Measurements from ENCODE around the gene CELF5. TPM values are rescaled to one million over a fixed set of nuclear protein-coding genes. Genes with fewer than 3 reads are reported as not detected.
"Not testable (repeated sequence)": the region's sequence is repeated elsewhere in the genome, so short reads cannot be mapped to it uniquely, and the experiment has no call there.

The CELF5 gene
- polyA plus RNA-seq, 3 donors = 0.38 to 0.82 (median 0.54) TPM

DNA sequence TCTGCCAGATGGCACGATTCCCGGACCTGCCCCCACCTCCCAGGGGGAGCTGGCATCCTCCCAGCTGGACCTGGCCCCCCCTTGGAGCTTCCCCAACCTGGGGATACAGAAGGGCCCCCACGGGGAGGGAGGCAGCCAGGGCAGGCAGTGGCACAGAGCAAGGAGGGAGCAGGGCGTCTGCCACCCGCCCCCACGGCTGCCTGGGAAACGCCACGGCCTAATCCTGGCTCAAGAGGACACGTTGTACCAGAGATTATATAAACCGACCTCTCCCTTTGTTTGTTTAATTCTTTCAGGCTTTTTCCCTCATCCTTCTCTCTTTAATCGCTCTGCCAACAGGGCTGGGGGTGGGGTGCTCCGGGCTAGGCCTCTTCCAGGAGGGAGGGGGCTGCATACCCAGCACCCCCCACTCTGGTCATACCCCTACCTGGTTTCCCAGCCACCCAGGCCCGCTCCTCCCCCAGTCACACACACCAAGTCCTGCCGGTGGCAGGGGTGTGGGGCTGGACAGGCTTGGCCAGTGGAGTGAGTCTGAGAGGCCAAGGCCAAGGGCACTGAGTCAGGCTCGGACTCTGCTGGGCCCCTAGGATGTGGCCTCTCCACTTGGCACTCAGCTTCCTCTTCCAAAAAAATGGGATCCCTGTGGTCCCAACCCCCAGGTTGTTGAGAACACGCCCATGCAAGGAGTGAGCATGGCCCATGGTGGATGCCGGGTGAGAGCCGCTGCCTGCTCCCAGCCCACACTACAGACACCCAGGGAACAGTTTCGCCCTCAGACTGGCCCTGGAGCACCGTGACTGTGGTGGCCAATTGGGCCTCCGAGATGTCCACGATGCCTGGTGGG lies 112.4 kb downstream of the CELF5 start:
- no peak for DNase-seq (ENCODE audit: low read depth in 3 of 3, low spot score in 2 of 3)

DNA sequence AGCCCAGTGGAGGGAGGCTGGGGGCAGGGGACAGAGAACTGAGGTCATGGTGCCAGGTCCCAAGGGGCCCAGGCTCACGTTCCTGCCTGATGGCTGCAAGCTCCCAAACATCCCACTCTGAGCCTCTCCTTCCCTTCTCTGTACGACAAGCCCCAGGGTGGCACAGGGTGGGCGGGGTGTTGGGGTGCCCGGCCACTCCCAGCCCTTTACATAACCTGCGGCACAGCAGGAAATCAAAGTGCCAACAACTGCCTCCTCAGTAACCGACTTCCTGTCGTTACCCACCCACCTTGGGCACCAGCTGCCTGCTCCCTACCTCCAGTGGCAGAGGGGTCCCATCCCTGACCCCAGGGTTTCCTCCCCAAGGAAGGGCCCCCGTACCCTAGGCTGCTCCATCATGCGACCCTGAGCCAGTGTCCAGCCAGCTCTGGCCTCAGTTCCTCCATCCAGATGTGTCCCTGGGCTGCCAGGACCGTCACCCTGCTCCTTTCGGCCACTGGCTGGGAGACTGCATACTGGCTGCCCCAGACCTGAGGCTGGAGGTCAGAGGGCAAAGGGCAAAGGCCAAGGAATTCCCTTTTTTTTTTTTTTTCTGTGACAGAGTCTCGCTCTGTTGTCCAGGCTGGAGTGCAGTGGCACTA lies 114.2 kb downstream of the CELF5 start:
- no peak for DNase-seq (ENCODE audit: low read depth in 3 of 3, low spot score in 2 of 3)

GRCh38 chr19:3340340-3340739 lies 115.9 kb downstream of the CELF5 start:
- no peak for DNase-seq (ENCODE audit: low read depth in 3 of 3, low spot score in 2 of 3)

DNA sequence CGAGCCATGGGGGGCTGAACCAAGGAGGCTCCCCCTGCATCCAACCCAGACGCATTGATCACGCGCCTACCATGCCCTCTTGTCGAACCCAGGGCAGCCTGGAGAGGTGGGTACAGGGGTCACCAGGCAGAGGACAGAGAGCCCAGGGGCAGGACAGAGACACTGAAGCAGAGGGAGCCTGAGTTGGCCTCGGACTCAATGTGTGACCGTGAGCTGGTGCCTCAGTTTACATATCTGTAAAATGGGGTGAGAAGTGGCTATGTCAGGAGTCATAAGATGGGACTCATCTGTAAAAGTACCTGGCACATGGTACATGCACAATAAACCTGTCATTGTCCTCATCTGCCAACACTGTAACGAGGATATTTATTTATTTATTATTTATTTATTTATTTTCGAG lies 117.8 kb downstream of the CELF5 start:
- DNase-seq (ENCODE audit: low read depth in 3 of 3, low spot score in 2 of 3) = no peak

DNA sequence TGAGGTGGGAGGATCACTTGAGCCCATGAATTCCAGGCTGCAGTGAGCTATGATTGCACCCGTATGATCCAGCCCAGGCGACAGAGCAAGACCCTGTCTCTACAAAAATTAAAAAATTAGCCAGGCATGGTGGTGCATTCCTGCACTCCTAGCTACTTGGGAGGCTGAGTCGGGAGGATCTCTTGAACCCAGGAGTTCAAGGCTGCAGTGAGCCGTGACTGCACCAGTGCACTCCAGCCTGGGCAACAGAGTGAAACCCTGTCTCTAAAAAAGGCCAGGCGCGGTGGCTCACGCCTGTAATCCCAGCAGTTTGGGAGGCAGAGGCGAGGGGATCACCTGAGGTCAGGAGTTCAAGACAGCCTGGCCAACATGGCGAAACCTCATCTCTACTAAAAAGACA lies 118.5 kb downstream of the CELF5 start:
- not testable (repeated sequence) for DNase-seq (ENCODE audit: low read depth in 3 of 3, low spot score in 2 of 3)

DNA sequence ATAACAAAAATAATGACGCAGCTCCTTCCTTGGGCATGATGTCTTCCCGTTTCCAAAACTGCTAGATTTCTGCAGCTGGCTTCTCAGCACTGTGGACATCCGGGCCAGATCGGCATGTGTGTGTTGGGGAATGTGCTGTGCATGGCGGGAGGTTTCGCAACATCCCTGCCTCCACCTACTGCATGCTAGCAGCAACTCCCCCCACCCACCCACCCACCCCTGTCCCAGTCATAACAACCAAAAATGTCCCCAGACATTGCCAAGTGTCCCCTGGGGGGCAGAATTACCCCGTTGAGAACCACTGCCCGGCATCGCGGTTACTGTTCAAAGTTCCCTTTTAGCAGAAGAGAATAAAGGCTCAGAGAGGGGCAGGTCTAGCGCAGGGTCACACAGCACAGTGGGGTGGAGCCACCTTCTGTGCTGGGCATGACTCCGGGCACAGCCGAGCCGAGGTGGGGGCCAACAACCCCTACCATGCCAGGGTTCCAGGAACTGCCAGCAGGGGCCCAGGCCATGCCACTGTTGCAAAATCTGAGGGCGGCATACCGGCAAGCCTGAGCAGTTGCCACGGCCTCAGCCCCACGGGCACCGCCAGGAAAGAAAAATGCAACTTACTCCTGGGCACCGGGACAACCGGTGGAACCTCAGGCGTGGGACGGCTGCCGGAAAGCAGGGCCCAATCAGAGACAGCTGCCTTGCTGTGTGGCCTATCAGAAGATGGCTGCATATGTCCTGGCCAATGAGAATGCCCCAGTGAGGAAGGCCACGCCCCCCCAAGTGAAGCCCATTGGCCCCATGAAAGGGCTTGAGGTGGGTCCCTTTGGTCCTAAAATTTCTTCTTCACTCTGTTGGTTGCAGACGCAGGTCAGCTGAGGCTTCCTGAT lies 119.4 kb downstream of the CELF5 start:
- no peak for DNase-seq (ENCODE audit: low read depth in 3 of 3, low spot score in 2 of 3)

DNA sequence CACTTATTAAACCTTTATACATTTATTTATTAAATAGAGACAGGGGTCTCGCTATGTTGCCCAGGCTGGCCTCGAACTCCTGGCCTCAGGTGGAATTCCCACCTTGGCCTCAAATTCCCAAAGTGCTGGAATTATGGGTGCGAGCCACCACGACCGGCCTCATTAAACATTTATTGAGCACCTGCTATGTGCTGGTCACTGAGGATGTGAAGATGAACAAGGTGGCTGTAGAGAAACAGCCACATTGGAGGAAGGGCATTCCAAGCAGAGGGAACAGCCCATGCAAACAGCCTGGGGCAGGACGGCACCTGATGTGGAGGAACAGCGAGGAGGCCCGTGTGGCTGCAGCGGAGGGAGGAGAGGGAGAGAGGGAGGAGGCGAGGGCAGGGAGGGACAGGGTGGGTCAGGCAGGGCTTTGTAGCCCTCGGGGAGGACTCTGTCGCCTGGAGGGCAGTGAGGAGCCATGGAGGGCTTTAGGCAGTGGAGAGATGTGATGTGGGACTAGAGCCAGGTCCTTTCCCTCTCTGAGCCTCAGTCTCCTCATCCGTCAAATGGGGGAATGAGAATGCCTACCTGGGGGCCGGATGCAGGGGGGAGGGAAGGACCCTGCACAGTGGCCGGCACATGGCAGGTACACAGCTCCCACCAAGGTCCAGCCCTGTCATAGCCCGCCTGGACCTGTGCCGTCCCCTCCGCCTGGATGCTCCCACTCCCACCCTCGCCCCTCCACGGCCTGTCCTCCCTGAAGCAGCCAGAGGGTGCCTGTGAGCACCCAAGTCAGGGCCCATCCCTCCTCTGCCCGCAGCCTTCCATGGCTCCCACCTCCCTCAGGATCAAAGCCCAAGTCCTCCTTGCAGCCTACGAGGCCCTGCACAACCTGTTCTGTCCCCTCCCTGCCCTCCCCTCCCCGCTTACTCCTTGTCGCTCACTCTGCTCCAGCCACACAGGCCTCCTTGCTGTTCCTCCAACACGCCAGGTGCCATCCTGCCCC lies 120.4 kb downstream of the CELF5 start:
- no peak for DNase-seq (ENCODE audit: low read depth in 3 of 3, low spot score in 2 of 3)

DNA sequence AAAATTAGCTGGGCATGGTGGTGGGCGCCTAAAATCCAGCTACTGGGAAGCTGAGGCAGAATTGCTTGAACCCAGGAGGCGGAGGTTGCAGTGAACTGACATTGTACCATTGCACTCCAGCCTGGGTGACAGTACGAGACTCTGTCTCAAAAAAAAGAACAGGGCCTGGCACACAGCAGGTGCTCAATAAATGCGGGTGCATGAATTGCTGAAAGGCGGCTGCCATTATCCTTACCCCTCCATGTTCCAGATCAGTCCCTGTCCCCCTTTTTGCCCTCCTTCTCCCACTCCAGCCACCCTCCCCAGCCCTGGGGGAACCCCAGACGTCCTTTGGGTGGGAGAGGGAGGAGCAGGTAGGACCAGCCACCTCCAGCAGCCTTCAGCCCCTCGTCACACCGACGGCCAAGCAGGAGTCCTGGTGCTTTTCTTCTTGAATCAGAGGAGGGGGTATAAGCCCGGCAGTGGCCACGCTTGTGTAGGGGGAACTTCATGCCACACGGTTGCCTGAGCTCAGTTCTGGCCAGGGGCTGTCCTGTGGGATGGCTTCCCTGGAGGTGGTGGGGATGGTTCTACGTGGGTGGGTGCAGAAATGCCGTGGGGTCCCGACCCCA lies 121.5 kb downstream of the CELF5 start:
- DNase-seq (ENCODE audit: low read depth in 3 of 3, low spot score in 2 of 3) = no peak

Other genes with a start within 250 kb of the CELF5 start
- gene TLE6, start 247.1 kb upstream of the CELF5 start, polyA plus RNA-seq (ENCODE audit: insufficient read length in 3 of 3) = 1 to 10 TPM; 6.5 to 7.6 (median 6.9) TPM
- gene TLE2, start 195.4 kb upstream of the CELF5 start, polyA plus RNA-seq (ENCODE audit: insufficient read length in 3 of 3) = 10 to 100 TPM; 26.8 to 32.4 (median 27.5) TPM
- gene TLE5, start 162.2 kb upstream of the CELF5 start, polyA plus RNA-seq (ENCODE audit: insufficient read length in 3 of 3) = 100 to 1,000 TPM; 421 to 476 (median 472) TPM
- gene GNA11, start 130.3 kb upstream of the CELF5 start, polyA plus RNA-seq (ENCODE audit: insufficient read length in 3 of 3) = 10 to 100 TPM; 54.3 to 68.6 (median 63.1) TPM
- gene GNA15, start 88.6 kb upstream of the CELF5 start, polyA plus RNA-seq (ENCODE audit: insufficient read length in 3 of 3) = under 1 TPM; 0.78 to 1.00 (median 0.85) TPM
- gene S1PR4, start 45.9 kb upstream of the CELF5 start, polyA plus RNA-seq (ENCODE audit: insufficient read length in 3 of 3) = under 1 TPM; 0.19 to 0.35 (median 0.31) TPM
- 10 to 100 TPM; 28.4 to 33.5 (median 33.0) TPM for gene NCLN, start 38.7 kb upstream of the CELF5 start, polyA plus RNA-seq (ENCODE audit: insufficient read length in 3 of 3)
- 10 to 100 TPM; 16.2 to 20.4 (median 19.4) TPM for gene NFIC, start 141.9 kb downstream of the CELF5 start, polyA plus RNA-seq (ENCODE audit: insufficient read length in 3 of 3)

All from right renal cortex interstitium (tissue), 3 donors.